K562 (cell line): ENCODE measurements around the gene TBC1D1. TPM values are rescaled to one million over a fixed set of nuclear protein-coding genes. Genes with fewer than 3 reads are reported as not detected.

Experiments used
- ATAC-seq: fragments of 200-7000 bp; cut with Tn5 transposase; 3 replicates; pipeline ENCODE4 v1.9.1; 2020; ENCODE audit warnings: moderate library complexity
- BruUV-seq: library from RNA; stranded (reverse); fragments of 400-500 nt; replicated peaks from 2 replicates; lab custom pipeline; 2021; lab: Mats Ljungman, UMichigan
- CTCF ChIA-PET: fragments of 300-600 bp; formaldehyde crosslinking; extraction: SDS; loops from one replicate; lab custom pipeline; 2021; ENCODE audit warnings: low intra/inter-chr PET ratio; lab: Yijun Ruan, JAX
- POLR2A ChIA-PET: fragments of 300-600, 350-650 bp; sonication (Branson Sonifier 250); formaldehyde crosslinking; extraction: SDS; loops from one replicate; lab custom pipeline; 2021; ENCODE audit warnings: antibody characterized with exemption, inconsistent platforms; lab: Yijun Ruan, JAX
- DNase-seq, 4 experiments: peaks; one replicate each; pipeline versions ENCODE4 v3.0.0 to v3.0.0-alpha.2; 2011 to 2018; ENCODE audit warnings: low spot score in 3 of 4, mixed read lengths in 3 of 4; ENCODE audit errors: extremely low read depth in 1 of 4
- FAIRE-seq: peaks from 2 replicates; lab custom pipeline; 2011; peaks lifted over from hg19 to GRCh38; lab: Jason Lieb, UNC
- H2AFZ ChIP-seq: 2 replicates; pipeline ENCODE4 v1.6.0; 2011; ENCODE audit warnings: low read depth, low read length, control low read depth, inconsistent platforms
- H3K27ac ChIP-seq: fragments of 200-600 bp; 3 replicates; pipeline ENCODE4 v1.8.0; 2011; ENCODE audit warnings: low read depth, mild to moderate bottlenecking, control low read depth, inconsistent platforms, low read length, moderate library complexity, mixed read lengths; ENCODE audit errors: extremely low read depth
- H3K27me3 ChIP-seq, 2 experiments: fragments of 300-600 bp in 1 of 2; 2 replicates in 1 of 2; 3 replicates in 1 of 2; pipeline versions ENCODE4 v1.6.0 to v1.8.0; 2011; ENCODE audit warnings: inconsistent platforms in 2 of 2, low read length in 2 of 2, mild to moderate bottlenecking in 1 of 2, mixed read lengths in 1 of 2, moderate library complexity in 1 of 2; ENCODE audit not compliant: control insufficient read depth in 2 of 2, insufficient read depth in 2 of 2
- H3K36me3 ChIP-seq: fragments of 300-600 bp; 3 replicates; pipeline ENCODE4 v1.8.0; 2011; ENCODE audit warnings: mild to moderate bottlenecking, low read length, inconsistent platforms; ENCODE audit not compliant: control insufficient read depth, insufficient read depth
- H3K4me1 ChIP-seq, 2 experiments: fragments of 200-600 bp in 1 of 2; replicated peaks in 1 of 2; 2 replicates in 1 of 2; 3 replicates in 1 of 2; pipeline versions ENCODE4 v1.5.1 to v1.8.0; 2011; ENCODE audit warnings: inconsistent platforms in 2 of 2, low read length in 2 of 2, mild to moderate bottlenecking in 1 of 2, mixed read lengths in 1 of 2, moderate library complexity in 1 of 2; ENCODE audit not compliant: control insufficient read depth in 2 of 2, insufficient read depth in 2 of 2
- H3K4me2 ChIP-seq: 2 replicates; pipeline ENCODE4 v1.6.1; 2011; ENCODE audit warnings: low read length, control low read depth, inconsistent platforms, mixed read lengths; ENCODE audit not compliant: insufficient read depth
- H3K4me3 ChIP-seq: fragments of 200-600 bp; sonication (generic), shearing (Covaris generic); 2 replicates; pipeline ENCODE4 v1.5.1; 2016; ENCODE audit warnings: control low read depth, inconsistent platforms
- H3K79me2 ChIP-seq: fragments of 200-600 bp; 3 replicates; pipeline ENCODE4 v1.8.0; 2011; ENCODE audit warnings: low read length, inconsistent platforms; ENCODE audit not compliant: control insufficient read depth, insufficient read depth
- H3K9ac ChIP-seq, 2 experiments: 2 replicates each; pipeline versions ENCODE4 v1.6.0 to v1.6.1; 2011; ENCODE audit warnings: low read depth in 2 of 2, low read length in 2 of 2, control low read depth in 1 of 2, inconsistent platforms in 1 of 2, mild to moderate bottlenecking in 1 of 2, mixed read lengths in 1 of 2; ENCODE audit not compliant: insufficient read depth in 1 of 2
- H3K9me1 ChIP-seq: one replicate; pipeline ENCODE4 v1.6.0; 2011; ENCODE audit warnings: inconsistent platforms, mild to moderate bottlenecking, low read length, moderate library complexity; ENCODE audit not compliant: control insufficient read depth, insufficient read depth
- H3K9me3 ChIP-seq: replicated peaks from 2 replicates; pipeline ENCODE4 v1.5.1; 2011; ENCODE audit warnings: low read depth, low read length, inconsistent platforms; ENCODE audit not compliant: control insufficient read depth, insufficient read depth
- H4K20me1 ChIP-seq: replicated peaks from 2 replicates; pipeline ENCODE4 v1.6.1; 2011; ENCODE audit warnings: low read length, inconsistent platforms, mixed read lengths; ENCODE audit not compliant: control insufficient read depth, insufficient read depth
- CBX5 ChIP-seq: IDR thresholded peaks from 2 replicates; pipeline ENCODE4 v1.6.1; 2014; ENCODE audit warnings: low read depth, borderline replicate concordance
- CBX8 ChIP-seq: fragments of 200-600 bp; sonication (generic); IDR thresholded peaks from 2 replicates; pipeline ENCODE4 v1.6.1; 2012; ENCODE audit warnings: borderline replicate concordance, mixed run types, low read depth, mild to moderate bottlenecking, moderate library complexity, mixed read lengths, low read length, control low read depth, inconsistent platforms; ENCODE audit not compliant: poor library complexity, severe bottlenecking; ENCODE audit errors: extremely low read depth
- KLF13 ChIP-seq: fragments of 450-650 bp; IDR thresholded peaks from 2 replicates; pipeline ENCODE4 v1.6.1; 2016; ENCODE audit warnings: missing genetic modification characterization, low read depth, mild to moderate bottlenecking, missing compliant biosample characterization, moderate library complexity, borderline replicate concordance
- NFXL1 ChIP-seq: fragments of 450-650 bp; formaldehyde crosslinking; IDR thresholded peaks from 2 replicates; pipeline ENCODE4 v1.4.0; 2021; ENCODE audit warnings: mild to moderate bottlenecking
- ZNF407 ChIP-seq: fragments of 450-650 bp; IDR thresholded peaks from 2 replicates; pipeline ENCODE4 v1.6.1; 2016; ENCODE audit warnings: low read depth
- WGBS: fragments of 100-300 bp; shearing (Covaris generic); methylation state at CpG from one replicate; pipeline ENCODE4 v1.1.6; 2016; ENCODE audit warnings: low coverage, mixed read lengths; ENCODE audit not compliant: insufficient coverage; ENCODE audit errors: missing lambda C conversion rate; 5-methylcytosine and 5-hydroxymethylcytosine counted together
- in situ Hi-C: fragments of 300-500 bp; cut with MboI; formaldehyde crosslinking; loops from 4 replicates; pipeline ENCODE4 v1.15.0; 2018; ENCODE audit warnings: inconsistent platforms, mixed read lengths
- intact Hi-C: fragments of 100-400 bp; cut with micrococcal nuclease; formaldehyde crosslinking; loops from 2 replicates; pipeline ENCODE4 v1.14.2; 2022
- polyA plus RNA-seq, 8 experiments: library from polyadenylated mRNA; depleted of rRNA in 4 of 8; stranded (reverse) in 5 of 8; unstranded in 3 of 8; fragments of >200 nt; fragmentation: Nextera tagmentation in 2 of 8; fragmentation: Illumina TruSeq in 1 of 8; extraction: Ambion mirVana in 2 of 8; extraction: Trizol in 1 of 8; gene quantifications; 2 replicates each; pipeline versions ENCODE4 v1.2.1 to v1.2.3, GENCODE V29; 2011 to 2014; ENCODE audit warnings: inconsistent platforms in 1 of 8, missing spikeins in 1 of 8
- total RNA-seq, 7 experiments: library from RNA; depleted of rRNA in 6 of 7; stranded (reverse); fragments of >200 nt in 6 of 7; fragmentation: Illumina TruSeq in 2 of 7; extraction: Trizol in 2 of 7; gene quantifications; 2 replicates each; pipeline versions ENCODE4 v1.2.1 to v1.2.3, GENCODE V29; 2011 to 2021; ENCODE audit warnings: low replicate concordance in 1 of 7

The TBC1D1 gene
- total and polyA plus RNA-seq, 9 of the 15 experiments (the other 6 are each of a cell fraction or from before 2014, with no cell fraction given) = 0.59 to 14.2 (median 8.8) TPM

- intact Hi-C loops (no loop called here), in situ Hi-C loops (no loop called here)
- Histone ChIP-seq H3K4me3 (no peak overlapping the region), H3K79me2 (no peaks in the 10 kb centered on the region), H3K9me3 (no peaks in the 10 kb centered on the region), H2AFZ (no peak overlapping the region), H3K9ac (no peak overlapping the region), H3K27me3 (peaks cover 7 to 35% of the 10 kb centered on the region in 2 experiments), H3K4me2 (no peak overlapping the region), H3K4me1 (no peaks in the 10 kb centered on the region), H3K36me3 (no peaks in the 10 kb centered on the region), H3K27ac (no peak overlapping the region), H3K9me1 (no peaks in the 10 kb centered on the region)
- no peak for FAIRE-seq
- no peak for DNase-seq
- CTCF ChIA-PET = no interaction called here
- BruUV-seq = no TSS peak
- ATAC-seq = no peak
- WGBS = 5% methylated on average over 3 of the region's 3 CpGs
- POLR2A ChIA-PET = interaction anchor here (0.7 to 1.1 kb wide), 3 partner anchors 13 to 64 kb away, joined by 3 to 4 read pairs (median 3); no protein-coding TSS in a partner anchor
- TF ChIP-seq CBX5 (no peak), ZNF407 (no peak), NFXL1 (CRISPR knock-in tag) (no peak), KLF13 (no peak), CBX8 (peak; percentile 48)
- TF ChIP-seq, all 486 proteins: peak for 1
- H4K20me1 ChIP-seq = peaks cover 9% of the 10 kb centered on the region
These were observed 117.7 kb downstream of the TBC1D1 start for GRCh38 chr4:38008571-38009021.
